ENCODE data around the gene KRT39.
"Not testable (repeated sequence)": the region's sequence is repeated elsewhere in the genome, so short reads cannot be mapped to it uniquely, and the experiment has no call there.

KRT39 gene

DNA sequence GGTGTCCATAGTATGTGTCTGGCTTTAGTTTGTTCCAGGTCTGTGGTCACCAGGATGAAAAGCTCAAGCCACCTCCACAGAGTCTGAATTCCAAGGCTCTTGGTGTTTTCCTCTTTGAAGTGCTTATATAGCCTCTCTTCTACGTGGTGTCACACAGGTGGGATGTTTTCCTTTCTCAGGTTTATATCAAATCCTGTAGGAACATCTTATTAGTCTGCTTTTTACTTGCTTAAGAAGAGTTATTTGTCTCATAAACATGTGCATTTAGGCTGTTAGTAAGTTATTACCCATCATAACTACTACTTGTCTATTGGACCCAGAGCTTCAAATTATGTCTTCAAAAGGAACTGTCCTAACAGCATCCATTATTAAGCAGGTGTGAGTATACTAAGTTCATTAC, at the start of gene KRT39:
KRT39 (minus strand) TSS at position 101 of the 400 bp plus-strand sequence; CDS start at position 9, 92 bp downstream.
- no peak for DNase-seq

DNA sequence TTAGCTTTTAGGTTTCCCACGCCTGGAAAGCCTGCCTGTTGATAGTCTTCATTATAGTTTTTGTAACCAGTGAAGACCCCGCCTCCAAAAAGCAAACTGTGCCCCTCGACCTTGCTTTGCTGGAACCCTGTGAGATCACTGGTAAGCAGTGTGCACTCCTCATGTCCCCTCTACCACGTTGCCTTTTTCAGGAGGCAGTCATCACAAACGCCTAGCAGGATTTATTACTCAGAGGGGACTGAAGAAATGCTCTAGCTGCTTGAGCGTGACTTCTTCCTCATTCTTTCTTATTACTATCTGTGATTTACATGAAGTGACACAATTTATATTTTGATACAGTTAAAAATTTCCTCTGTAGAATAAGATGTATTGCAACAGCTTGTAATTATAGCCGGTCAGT, 48.7 kb upstream of the KRT39 start:
- DNase-seq = no peak

DNA sequence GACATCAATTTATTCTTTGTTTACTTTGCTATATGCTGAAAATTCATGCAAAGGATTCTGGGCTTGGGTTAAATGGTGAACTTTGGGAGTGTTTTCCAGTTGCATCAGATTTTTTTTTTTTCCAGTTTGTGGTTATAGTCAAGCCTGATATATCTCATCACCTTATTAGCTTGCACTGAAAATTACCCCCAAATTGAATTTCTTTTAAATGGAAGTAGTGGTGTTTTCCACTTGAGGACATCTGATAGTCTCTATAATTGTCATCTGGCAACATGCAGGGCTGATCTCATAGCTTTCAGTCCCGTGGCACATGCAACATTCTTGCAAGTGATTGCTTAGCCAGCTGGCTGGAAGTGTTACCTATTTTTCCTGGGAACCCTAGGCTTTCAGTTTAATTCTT, 46.9 kb upstream of the KRT39 start:
- no peak for DNase-seq

DNA sequence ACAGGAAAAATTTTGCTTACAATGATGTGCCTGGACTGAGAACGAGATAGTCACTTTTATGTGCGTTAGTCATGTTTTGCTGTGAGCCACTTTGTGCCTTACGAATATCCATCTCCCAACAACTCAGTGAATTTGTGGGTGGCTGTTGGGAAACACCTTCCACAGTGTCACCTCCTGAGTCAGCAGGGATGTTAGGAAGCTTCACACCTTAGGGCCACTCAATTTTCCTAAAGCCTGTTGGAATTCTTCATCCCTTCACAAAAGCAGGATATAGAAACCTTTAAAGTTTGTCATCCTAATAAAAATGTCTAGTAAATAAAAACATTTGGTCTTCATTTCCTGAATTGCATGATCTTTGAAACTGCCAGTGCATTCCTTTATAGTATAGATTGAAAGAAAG, 46.4 kb upstream of the KRT39 start:
- DNase-seq = no peak

DNA sequence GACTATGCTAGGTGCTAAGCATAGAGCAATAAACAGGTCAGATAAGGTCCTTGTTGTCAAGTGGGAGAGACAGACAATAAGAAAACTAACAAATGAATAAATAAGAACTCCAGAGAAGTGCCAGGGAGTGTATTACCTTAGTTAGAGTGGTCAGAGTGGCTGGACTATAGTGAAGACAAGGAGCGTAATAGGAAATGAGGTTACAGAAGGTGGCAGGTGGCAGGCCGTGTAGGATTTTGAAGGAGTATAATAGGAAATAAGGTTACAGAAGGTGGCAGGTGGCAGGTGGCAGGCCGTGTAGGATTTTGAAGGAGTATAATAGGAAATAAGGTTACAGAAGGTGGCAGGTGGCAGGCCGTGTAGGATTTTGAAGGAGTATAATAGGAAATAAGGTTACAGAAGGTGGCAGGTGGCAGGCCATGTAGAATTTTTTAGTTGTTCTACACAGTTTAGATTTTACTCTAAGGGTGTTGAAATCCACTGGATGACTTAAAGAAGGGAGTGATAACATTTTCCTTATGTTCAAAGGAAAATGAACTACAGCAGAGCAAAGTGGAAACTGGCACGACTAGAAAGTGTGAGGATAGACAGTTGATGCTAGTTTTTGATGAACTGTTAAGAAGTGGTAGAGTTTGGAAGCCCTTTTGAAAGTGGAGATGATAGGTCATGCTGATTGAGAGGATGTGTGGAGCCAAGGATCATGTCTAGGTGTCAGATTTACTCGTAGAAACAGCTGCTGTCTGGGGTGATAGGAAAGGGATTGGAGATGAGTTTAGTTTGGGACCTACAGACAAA, 45.8 kb upstream of the KRT39 start:
- DNase-seq = no peak

DNA sequence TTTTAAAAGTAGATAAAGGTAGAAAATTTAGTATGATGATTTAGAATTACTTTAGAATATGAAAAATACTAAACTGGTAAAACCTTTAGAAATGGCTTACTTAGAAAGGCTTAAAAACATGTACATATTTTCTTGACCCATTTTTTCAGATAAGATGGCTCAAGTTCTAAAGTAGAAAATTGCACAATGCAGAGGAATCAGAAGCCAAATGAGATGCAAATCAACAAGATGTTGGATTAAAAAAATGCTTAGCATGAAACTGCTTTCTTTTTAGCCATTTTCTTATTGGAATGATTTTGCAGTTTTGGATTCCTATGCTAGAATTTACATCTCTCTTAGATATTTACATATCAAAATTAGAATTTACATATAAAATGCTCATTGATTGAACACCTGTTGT, 43.7 kb upstream of the KRT39 start:
- no peak for DNase-seq

DNA sequence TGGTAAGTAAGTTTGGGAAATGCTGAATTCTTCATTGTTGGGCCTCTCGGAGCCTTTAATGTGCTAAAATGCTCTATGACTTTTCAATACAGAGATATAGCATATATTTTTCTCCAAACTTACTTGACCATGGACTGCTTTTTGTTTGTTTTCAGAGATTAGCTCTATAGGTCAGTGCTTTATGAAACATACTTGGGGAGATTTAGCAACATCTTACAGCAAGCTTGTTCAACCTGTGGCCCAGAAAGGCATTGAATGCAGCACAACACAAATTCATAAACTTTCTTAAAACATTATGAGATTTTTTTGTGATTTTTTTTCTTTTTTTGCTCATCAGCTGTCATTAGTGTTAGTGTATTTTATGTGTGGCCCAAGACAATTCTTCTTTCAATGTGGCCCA, 43.2 kb upstream of the KRT39 start:
- no peak for DNase-seq

DNA sequence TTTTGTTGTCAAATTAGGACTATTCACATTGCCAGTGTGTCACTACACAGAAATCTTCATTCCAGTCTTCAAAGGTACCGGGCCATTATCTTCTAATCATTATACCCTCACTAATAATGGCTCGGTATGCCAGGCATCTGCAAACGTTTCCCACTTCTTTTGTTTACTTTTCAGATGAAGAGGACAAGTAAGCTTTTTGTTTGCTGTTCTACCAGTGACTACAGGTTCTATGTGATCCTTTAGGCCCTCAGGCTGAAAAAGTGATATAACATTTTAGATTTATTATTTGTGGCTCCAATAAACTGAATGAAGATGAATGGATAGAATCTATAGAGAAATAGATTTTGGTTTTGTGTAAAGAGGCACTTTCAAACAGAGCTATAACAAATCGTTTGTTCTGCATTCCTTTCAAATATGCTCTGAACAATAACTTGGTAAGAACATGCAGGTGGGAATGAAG, 42.6 kb upstream of the KRT39 start:
- no peak for DNase-seq

DNA sequence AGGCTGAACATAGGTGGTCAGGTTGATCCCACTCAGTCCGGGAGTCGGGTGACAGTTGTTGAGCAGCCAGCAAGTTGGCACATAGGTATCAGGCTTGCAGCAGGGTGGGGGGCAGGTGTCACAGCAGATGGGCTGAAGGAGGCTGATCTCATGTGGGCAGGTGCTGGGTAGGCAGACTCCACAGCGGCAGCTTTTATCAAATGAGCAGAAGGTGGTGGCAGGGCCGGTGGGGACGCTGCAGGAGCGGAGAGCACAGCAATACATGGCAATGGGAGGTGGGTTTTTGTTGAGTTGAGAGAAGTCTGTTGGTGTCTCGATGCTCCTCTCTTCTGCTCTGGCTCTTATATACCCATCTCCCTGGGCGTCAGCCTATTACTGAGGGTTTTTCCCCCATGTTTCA, 42.1 kb upstream of the KRT39 start, which contains the start of gene KRTAP3-1:
KRTAP3-1 (minus strand) TSS at position 318 of the 400 bp plus-strand sequence; CDS start at position 264, 54 bp downstream.
- DNase-seq = no peak

DNA sequence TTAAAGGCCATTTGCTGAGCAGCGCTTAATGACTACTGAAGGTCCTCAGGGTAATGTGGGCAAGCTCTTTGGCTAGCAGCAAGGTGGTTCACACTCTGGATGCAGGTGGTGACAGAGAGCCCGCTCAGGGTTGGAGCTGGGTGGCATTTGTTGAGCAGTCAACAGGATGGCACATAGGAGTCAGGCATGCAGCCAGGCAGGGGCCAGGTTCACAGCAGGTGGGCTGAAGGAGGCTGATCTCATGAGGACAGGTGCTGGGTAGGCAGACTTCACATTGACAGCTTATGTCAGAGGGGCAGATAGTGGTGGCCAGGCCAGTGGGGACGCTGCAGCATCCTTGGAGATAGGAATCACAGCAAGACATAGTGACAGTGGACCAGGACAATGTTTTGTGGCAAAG, 37.6 kb upstream of the KRT39 start:
- DNase-seq = no peak

DNA sequence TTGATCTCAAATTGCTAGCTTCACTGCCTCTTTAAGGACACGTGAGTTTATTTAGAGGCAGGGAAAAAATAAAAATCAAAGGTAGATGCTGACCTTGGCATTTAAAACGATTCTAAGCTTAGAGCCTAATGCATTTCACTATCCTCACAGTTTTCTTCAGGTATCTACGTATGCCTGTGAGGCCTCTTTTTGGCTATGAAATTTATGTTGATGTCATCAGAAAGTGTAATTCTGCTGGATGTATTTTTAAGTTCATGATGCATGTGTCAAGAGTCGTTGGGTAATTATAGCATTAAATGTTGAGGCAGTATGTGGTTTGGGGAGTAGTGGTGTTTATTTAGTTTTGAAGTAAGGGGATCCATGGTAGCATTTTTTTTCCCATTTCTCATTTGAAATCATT, 37.2 kb upstream of the KRT39 start:
- DNase-seq = no peak

DNA sequence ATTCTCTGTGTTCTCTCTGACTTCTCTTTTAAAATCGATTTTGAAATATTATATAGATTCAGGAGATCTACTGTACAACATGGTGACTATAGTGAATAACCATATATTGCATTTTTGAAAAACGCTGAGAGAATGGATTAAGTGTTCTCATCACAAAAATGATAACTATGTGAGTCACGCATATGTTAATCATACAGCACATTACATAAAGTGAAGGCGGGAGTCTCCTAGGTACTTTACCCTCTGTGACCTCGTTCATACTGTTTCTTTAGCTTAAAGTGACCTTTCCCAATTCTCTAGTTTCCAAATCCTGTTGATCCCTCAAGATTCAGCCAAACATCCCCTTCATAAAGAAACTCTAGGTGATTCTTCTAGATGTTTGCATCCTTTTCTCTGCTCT, 36.1 kb upstream of the KRT39 start:
- no peak for DNase-seq

DNA sequence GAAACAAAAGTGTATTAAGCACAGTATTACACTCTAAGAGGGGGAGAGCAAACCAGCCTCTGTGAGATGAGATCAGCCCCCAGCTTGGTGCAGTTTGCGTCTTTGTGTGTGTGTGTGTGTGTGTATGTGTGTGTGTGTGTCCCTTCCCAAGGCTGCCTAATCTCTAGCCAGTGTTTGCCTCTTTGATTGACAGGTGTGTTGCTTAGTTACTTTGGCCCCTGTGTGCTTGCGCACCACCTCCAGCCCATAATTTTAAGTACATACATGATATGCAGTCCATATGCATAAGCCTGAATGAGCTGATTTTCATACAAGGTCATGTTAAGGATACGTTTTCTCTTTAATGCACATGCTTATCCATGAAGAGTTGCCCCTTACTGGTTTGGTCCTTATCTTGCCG, 35.0 kb upstream of the KRT39 start:
- no peak for DNase-seq

DNA sequence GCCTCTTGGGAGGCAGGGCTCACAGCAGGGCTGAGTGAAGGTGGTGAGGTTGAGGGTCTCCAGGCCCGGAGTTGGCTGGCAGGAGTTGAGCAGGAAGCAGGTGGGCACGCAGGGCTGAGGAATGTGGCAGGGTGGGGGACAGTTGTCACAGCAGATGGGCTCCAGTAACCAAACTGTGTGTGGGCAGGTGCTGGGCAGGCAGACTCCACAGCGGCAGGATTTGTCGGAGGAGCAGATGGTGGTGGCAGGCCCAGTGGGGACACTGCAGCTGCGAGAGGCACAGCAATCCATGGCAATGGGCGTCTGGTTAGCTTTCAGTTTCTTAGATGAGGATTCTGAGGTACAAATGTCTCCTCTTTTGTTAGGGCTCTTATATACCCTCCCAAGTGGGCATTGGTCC, 32.8 kb upstream of the KRT39 start, which contains the start of gene KRTAP3-2:
KRTAP3-2 (minus strand) TSS at position 344 of the 400 bp plus-strand sequence; CDS start at position 291, 53 bp downstream.
- not testable (repeated sequence) for DNase-seq

DNA sequence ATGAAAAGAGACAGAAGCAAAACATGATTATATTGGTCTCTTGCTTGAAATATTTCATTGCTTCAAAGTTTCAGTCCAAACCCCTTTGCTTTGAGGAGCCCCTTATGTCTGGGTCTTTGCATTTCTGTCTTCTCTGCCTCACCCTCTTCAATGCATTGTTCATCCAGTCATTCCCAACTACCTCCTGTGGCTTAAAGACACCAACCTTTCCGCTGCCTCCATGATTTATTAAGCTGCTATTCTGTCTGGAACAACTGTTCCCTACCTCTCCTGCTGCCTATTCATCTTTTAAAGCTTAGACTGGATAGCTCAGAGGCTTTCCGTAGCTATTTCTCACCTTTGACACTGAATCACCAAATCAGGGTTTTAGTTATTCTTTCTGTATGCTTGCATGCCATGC, 30.6 kb upstream of the KRT39 start:
- DNase-seq = no peak

DNA sequence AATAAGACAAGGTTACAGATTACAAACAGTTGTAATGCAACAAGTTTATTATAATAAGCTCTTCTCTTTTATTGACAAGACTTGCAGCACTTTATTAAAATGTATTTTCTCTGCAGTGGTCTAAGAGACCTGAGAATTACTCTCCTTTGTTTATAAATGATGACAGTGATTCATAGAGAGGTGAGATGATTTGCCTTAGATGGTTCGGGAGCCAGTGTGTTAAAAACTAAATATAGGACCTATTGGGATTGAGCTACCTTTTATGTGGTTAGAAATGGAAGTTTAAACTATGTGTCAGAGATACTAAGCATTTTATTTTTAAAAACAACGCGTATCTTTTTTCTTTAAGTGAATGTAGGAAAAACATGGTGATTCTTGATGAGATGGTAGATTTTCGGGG, 30.1 kb upstream of the KRT39 start:
- no peak for DNase-seq

DNA sequence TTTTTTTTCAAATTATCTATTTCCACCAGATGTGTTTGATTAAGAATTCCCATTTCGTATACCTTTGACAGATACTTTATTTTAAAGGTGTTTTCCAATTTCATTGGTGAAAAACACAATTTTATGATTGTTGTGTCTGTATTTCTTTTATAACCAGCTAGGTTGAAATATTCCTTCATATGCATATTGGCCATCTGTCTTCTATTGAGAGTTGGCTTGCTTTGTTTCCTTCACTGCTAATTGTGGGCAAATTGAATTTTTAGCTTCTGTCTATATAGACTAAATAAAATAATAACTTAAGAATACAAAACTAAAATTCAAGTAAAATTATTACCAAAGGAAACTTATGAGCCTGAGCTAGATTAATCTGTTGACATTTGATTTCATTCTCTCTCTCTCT, 28.4 kb upstream of the KRT39 start:
- no peak for DNase-seq

DNA sequence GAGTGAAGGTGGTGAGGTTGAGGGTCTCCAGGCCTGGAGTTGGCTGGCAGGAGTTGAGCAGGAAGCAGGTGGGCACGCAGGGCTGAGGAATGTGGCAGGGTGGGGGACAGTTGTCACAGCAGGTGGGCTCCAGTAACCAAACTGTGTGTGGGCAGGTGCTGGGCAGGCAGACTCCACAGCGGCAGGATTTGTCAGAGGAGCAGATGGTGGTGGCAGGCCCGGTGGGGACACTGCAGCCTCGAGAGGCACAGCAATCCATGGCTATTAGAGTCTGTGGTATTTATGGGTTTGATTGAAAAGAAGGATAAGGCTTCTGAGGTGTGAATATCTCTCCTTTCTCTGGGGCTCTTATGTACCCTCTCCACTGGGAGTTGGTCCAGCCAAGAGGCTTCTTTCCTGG, 27.1 kb upstream of the KRT39 start, which contains the start of gene KRTAP3-3:
KRTAP3-3 (minus strand) TSS at position 326 of the 400 bp plus-strand sequence; CDS start at position 259, 67 bp downstream.
- no peak for DNase-seq

DNA sequence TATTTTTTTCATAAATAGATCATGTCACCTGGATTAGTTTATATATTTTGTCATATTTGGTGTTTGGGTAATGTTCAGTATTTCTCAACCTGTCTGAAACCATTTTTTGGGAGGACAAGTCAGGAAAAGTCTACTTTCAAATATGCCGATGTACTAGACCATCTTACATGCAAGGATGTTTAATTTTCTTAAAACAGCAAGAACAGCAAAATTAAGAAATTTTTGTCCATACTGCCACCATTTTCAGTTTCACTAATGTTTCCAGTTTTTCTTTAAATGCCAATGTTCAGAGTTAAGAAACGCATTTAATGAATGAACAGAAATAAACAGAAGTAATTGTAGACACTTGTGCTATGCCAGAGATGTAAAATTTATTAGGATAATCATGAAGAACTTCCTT, 26.3 kb upstream of the KRT39 start:
- DNase-seq = no peak

DNA sequence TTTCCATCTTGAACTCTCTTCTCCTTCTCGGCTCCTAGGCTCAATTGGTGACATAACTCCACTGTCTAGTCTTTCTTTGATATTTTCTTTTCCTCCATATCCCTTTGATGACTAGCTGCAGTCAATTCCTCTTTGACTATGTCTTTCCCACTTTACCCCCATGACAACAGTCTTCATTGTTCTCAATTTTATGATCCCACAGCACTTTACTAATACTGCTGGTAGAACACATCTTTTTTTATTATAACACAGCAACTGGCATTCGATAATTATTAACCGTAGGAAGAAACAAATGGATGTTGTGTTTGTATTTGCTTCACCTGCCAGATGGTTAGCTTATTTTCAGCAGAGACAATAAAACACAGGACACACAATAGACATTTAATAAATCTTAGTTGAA, 25.9 kb upstream of the KRT39 start:
- DNase-seq = no peak

DNA sequence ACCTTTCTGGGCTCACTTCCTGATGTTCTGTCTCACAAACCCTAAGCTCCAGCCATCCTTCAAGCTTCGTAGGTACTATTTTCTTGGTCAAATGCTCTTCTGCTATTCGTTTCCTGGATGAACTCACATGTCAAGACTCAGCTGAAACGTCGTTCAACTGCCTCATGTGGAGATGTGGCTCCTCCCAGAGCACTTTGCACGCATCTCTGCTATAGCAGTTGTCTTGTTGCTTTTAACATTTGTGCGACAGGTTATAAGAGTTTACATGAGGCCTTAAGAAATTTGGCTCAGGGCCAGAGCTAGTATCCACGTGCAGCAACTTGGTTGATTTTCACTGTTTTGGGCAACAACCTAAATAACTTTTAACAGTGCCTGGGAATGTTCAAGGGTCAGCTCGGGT, 20.2 kb upstream of the KRT39 start:
- no peak for DNase-seq

DNA sequence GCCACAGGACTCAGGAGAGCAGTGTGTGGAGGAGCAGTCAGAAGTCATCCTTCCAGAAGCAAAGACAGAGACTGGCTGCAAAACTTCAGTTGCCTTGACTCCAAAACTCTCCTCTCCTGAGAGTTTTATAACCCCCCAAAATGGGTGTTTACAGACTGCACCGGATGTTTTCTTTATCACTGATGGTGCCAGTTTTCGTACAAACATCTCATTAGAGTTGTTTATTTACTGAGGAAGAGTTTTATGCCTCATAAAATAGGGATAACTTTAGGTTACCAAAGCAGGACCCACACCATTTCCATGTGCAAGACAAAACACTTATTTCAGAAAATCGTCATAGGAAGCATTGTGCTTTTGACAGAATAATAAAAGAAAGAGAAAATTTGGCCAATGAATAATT, 17.5 kb upstream of the KRT39 start, which contains the start of gene KRT40:
KRT40 (minus strand) TSS at position 101 of the 400 bp plus-strand sequence; CDS start at position 48, 53 bp downstream.
- DNase-seq = no peak

DNA sequence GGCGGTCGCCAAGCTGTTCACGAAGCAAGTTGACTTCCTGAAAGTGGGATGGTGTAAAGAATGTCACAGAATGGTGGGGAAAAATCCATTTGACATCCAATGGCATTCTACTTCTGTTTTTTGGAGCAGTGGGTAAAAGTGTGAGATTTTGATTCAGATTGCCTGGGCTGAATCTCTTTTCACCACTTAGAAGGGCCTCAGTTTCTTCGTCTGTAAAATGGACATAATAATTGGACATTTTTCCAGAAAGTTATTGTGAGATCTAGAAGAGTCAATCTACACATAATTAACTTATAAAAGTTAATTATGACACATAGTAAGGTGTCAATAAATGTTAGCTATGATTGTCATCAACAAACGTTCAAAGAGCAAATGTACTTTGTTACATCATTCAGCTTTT, 14.4 kb upstream of the KRT39 start:
- DNase-seq = no peak

DNA sequence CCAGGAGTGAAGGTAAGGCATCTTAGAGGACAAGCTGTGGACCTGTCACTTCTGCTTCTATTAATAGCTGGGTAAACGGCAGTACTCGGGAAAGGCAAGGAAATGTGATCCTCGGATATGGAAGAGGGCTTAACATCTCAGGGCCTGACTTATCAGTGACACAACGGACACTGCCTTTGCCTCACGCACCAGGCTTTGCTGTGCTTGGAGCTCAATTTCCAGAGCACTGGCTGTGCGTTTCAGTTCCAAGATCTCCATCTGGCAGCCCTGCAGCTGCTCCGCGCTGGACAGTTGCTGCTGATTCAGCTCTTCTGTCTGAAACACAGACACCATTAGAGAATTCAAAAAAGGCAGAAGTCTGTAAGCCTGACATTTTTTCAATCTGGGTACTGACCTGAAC, 13.8 kb upstream of the KRT39 start:
- no peak for DNase-seq

DNA sequence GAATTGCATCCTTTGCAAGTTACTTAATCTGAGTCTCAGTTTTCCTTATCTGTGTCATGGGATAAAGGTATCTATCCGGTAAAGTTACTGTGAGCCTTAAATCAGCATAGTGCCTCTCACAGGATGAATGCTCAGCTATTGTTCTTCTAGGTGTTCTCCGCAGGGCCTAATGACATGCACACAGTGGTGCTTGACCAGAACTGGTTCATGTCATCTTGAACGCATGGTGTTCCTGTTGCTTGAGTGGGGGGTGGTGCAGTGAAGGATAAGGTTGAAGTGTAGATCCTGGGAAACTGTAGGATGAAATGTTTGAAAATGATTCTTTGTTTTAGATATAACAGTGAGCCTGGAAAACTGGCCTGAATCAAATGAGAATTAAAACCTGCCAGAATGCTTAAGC, 13.4 kb upstream of the KRT39 start:
- no peak for DNase-seq
